Caco-2 (cell line): ENCODE data around the gene SUPT16H. TPM values are rescaled to one million over a fixed set of nuclear protein-coding genes. Genes with fewer than 3 reads are reported as not detected.

Experiments used
- BruUV-seq: library from RNA; stranded (reverse); fragments of 400-500 nt; replicated peaks from 2 replicates; lab custom pipeline; 2021; lab: Mats Ljungman, UMichigan
- CTCF ChIA-PET: fragments of 300-600 bp; sonication (Branson Sonifier 250); formaldehyde crosslinking; loops from one replicate; lab custom pipeline; 2022; ENCODE audit warnings: antibody characterized with exemption; lab: Charles Lee
- POLR2A ChIA-PET: fragments of 300-600 bp; sonication (Branson Sonifier 250); formaldehyde crosslinking; loops from one replicate; lab custom pipeline; 2022; ENCODE audit warnings: antibody characterized with exemption; lab: Charles Lee
- DNase-seq, 2 experiments: peaks; one replicate each; pipeline versions ENCODE4 v3.0.0 to v3.0.0-alpha.2; 2020 to 2022
- H3K27me3 ChIP-seq: replicated peaks from 2 replicates; pipeline ENCODE4 v1.6.0; 2011; ENCODE audit warnings: low read length; ENCODE audit not compliant: control insufficient read depth, insufficient read depth
- H3K36me3 ChIP-seq: 2 replicates; pipeline ENCODE4 v1.5.1; 2011; ENCODE audit warnings: low read length; ENCODE audit not compliant: control insufficient read depth, insufficient read depth
- H3K4me1 ChIP-seq: fragments of 250-450 bp; sonication (Bioruptor Pico); 2 replicates; pipeline ENCODE4 v1.5.1; 2020; ENCODE audit warnings: mild to moderate bottlenecking
- H3K4me3 ChIP-seq: 2 replicates; pipeline ENCODE4 v1.5.1; 2011; ENCODE audit warnings: low read depth, mild to moderate bottlenecking, control low read depth, low read length
- H3K9me3 ChIP-seq: fragments of 250-450 bp; sonication (Bioruptor Pico); 2 replicates; pipeline ENCODE4 v1.5.1; 2020; ENCODE audit warnings: mild to moderate bottlenecking, moderate library complexity
- H3K27ac Mint-ChIP-seq: one replicate; pipeline ENCODE4 v1.8.0; 2022; ENCODE audit warnings: mixed read lengths; ENCODE audit not compliant: unreplicated experiment
- H3K27me3 Mint-ChIP-seq: one replicate; pipeline ENCODE4 v1.8.0; 2022; ENCODE audit warnings: mixed read lengths; ENCODE audit not compliant: insufficient read depth, unreplicated experiment
- H3K36me3 Mint-ChIP-seq: one replicate; pipeline ENCODE4 v1.8.0; 2022; ENCODE audit warnings: mild to moderate bottlenecking, mixed read lengths; ENCODE audit not compliant: insufficient read depth, unreplicated experiment
- H3K4me1 Mint-ChIP-seq: one replicate; pipeline ENCODE4 v1.8.0; 2022; ENCODE audit warnings: low read depth, mixed read lengths; ENCODE audit not compliant: unreplicated experiment
- H3K4me3 Mint-ChIP-seq: one replicate; pipeline ENCODE4 v1.8.0; 2022; ENCODE audit warnings: mild to moderate bottlenecking, moderate library complexity, mixed read lengths; ENCODE audit not compliant: unreplicated experiment
- H3K9me3 Mint-ChIP-seq: one replicate; pipeline ENCODE4 v1.8.0; 2022; ENCODE audit warnings: mixed read lengths; ENCODE audit not compliant: unreplicated experiment
- CTCF ChIP-seq, 2 experiments: fragments of 200-600 bp in 1 of 2; IDR thresholded peaks; 1 replicate in 1 of 2; 2 replicates in 1 of 2; pipeline versions ENCODE4 v1.5.1 to v1.8.0; 2011 to 2022; ENCODE audit warnings: antibody characterized with exemption in 1 of 2, control low read depth in 1 of 2, inconsistent platforms in 1 of 2, low read depth in 1 of 2, low read length in 1 of 2, mild to moderate bottlenecking in 1 of 2, moderate library complexity in 1 of 2; ENCODE audit not compliant: insufficient read depth in 1 of 2, severe bottlenecking in 1 of 2, unreplicated experiment in 1 of 2
- intact Hi-C: fragments of 100-400 bp; cut with micrococcal nuclease; formaldehyde crosslinking; loops from one replicate; pipeline ENCODE4 v1.10.0; 2022; ENCODE audit not compliant: unreplicated experiment
- total RNA-seq: library from RNA; stranded (reverse); gene quantifications from 2 replicates; pipeline ENCODE4 v1.2.3, GENCODE V29; 2022

SUPT16H gene
- total RNA-seq, 1 experiment from 2014 or later, result 118 TPM

DNA sequence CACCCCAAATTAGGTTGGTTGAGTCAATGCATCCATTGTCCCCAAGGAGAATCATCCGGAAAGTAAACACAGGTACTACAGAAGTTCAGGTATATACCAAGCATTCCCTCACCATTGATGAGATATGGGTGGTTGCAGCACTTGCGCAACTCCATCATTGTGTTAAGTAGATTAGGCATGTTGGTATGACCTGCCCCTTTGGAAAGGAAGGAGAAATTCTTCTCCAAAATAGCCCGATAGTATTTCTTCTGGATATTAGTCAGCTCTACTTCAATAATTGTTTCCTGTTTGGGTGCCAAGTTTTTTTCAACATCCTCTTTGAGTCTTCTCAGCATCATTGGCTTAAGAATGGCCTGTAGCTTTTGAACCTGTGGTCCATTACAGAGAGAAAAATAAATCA lies 21.3 kb upstream of the SUPT16H start:
- intact Hi-C loops, result no loop called here

GRCh38 chr14:21399311-21399870 lies 15.6 kb upstream of the SUPT16H start:
- no TSS peak for BruUV-seq
- no peak for DNase-seq
- no peaks in the 10 kb centered on the region for H3K27me3 Mint-ChIP-seq
- TF ChIP-seq CTCF (IDR thresholded peaks at IDR 0.05; ENCODE audit: insufficient read depth in 1 of 2, low read depth in 1 of 2, low read length in 1 of 2, severe bottlenecking in 1 of 2, unreplicated experiment in 1 of 2), result no peak
- H3K36me3 ChIP-seq, result no peaks in the 10 kb centered on the region; the same call in 1 of the 2 replicates
- peaks cover 89% of the 10 kb centered on the region for H3K36me3 Mint-ChIP-seq
- no peak overlapping the region for H3K4me3 Mint-ChIP-seq
- ChIA-PET POLR2A (no interaction called here), CTCF (no interaction called here)
- H3K9me3 Mint-ChIP-seq, result no peaks in the 10 kb centered on the region
- H3K4me1 Mint-ChIP-seq, result no peaks in the 10 kb centered on the region
- H3K9me3 ChIP-seq, result no peaks in the 10 kb centered on the region
- no peak overlapping the region for H3K27ac Mint-ChIP-seq
- intact Hi-C loops, result no loop called here
- no peak overlapping the region for H3K4me3 ChIP-seq
- H3K4me1 ChIP-seq, result no peaks in the 10 kb centered on the region
- no peaks in the 10 kb centered on the region for H3K27me3 ChIP-seq

More for the DNA sequence above, 21.3 kb upstream of the SUPT16H start:
- no peaks in the 10 kb centered on the region for H3K4me1 Mint-ChIP-seq
- H3K27me3 ChIP-seq, result no peaks in the 10 kb centered on the region
- H3K9me3 Mint-ChIP-seq, result no peaks in the 10 kb centered on the region
- H3K36me3 ChIP-seq, result peaks cover 2% of the 10 kb centered on the region
- no peak overlapping the region for H3K27ac Mint-ChIP-seq
- ChIA-PET POLR2A (no interaction called here), CTCF (no interaction called here)
- H3K36me3 Mint-ChIP-seq, result peaks cover 97% of the 10 kb centered on the region
- BruUV-seq, result no TSS peak
- no peak overlapping the region for H3K4me3 ChIP-seq
- H3K4me3 Mint-ChIP-seq, result no peak overlapping the region
- H3K9me3 ChIP-seq, result no peaks in the 10 kb centered on the region
- TF ChIP-seq CTCF (IDR thresholded peaks at IDR 0.05; ENCODE audit: insufficient read depth in 1 of 2, low read depth in 1 of 2, low read length in 1 of 2, severe bottlenecking in 1 of 2, unreplicated experiment in 1 of 2), result no peak
- H3K4me1 ChIP-seq, result no peaks in the 10 kb centered on the region
- no peaks in the 10 kb centered on the region for H3K27me3 Mint-ChIP-seq
- DNase-seq, result no peak

DNA sequence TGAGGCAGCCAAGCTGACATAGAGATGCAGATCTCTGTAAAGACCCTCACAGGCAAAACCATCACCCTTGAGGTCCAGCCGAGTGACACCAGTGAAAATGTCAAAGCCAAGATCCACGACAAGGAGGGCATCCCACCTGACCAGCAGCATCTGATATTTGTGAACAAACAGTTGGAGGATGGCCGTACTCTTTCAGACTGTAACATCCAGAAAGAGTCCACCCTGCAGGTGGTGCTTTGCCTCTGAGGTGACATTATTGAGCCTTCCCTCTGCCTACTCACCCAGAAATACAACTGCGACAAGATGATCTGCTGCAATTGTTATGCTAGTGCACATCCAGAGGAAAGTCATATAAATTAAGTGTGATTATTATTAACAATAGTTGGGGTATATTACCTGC lies 15.1 kb upstream of the SUPT16H start:
- H3K9me3 Mint-ChIP-seq, result no peaks in the 10 kb centered on the region
- no peaks in the 10 kb centered on the region for H3K27me3 Mint-ChIP-seq
- no peak overlapping the region for H3K4me3 Mint-ChIP-seq
- H3K27me3 ChIP-seq, result no peaks in the 10 kb centered on the region
- no peaks in the 10 kb centered on the region for H3K9me3 ChIP-seq
- POLR2A ChIA-PET, result no interaction called here
- no peaks in the 10 kb centered on the region for H3K4me1 Mint-ChIP-seq
- H3K36me3 Mint-ChIP-seq, result peaks cover 89% of the 10 kb centered on the region
- no TSS peak for BruUV-seq
- TF ChIP-seq CTCF (IDR thresholded peaks at IDR 0.05; ENCODE audit: insufficient read depth in 1 of 2, low read depth in 1 of 2, low read length in 1 of 2, severe bottlenecking in 1 of 2, unreplicated experiment in 1 of 2), result no peak
- H3K4me1 ChIP-seq, result no peaks in the 10 kb centered on the region
- CTCF ChIA-PET, result no interaction called here
- intact Hi-C loops, result no loop called here
- no peaks in the 10 kb centered on the region; the same call in 1 of the 2 replicates for H3K36me3 ChIP-seq
- H3K4me3 ChIP-seq, result no peak overlapping the region
- H3K27ac Mint-ChIP-seq, result no peak overlapping the region
- no peak for DNase-seq
